NCI-H526 (cell line): ENCODE results near the gene TIMM50.
"Not testable (repeated sequence)": the region's sequence is repeated elsewhere in the genome, so short reads cannot be mapped to it uniquely, and the experiment has no call there.

Experiments
- DNase-seq, 2 experiments: peaks; one replicate each; lab custom pipeline; 2025; lab: John Stamatoyannopoulos, UW

Gene TIMM50

GRCh38 chr19:39469567-39469966, 11.1 kb upstream of the TIMM50 start:
- DNase-seq, result no peak

GRCh38 chr19:39470724-39471339, 9.8 kb upstream of the TIMM50 start:
- no peak for DNase-seq

- no peak for DNase-seq
Measured at GRCh38 chr19:39471756-39472536, 8.7 kb upstream of the TIMM50 start.

- DNase-seq, result no peak
Measured at GRCh38 chr19:39472746-39473442, 7.7 kb upstream of the TIMM50 start.

GRCh38 chr19:39473443-39473960, 7.1 kb upstream of the TIMM50 start:
- no peak for DNase-seq

GRCh38 chr19:39474139-39474620, 6.5 kb upstream of the TIMM50 start:
- peak; percentile 47 to 85 for DNase-seq

GRCh38 chr19:39475748-39476147, 4.9 kb upstream of the TIMM50 start:
- DNase-seq, result no peak

- DNase-seq, result not testable (repeated sequence)
Measured at GRCh38 chr19:39479319-39479801, 1.3 kb upstream of the TIMM50 start.

- no peak for DNase-seq
Measured at GRCh38 chr19:39479916-39480315, 722 bp upstream of the TIMM50 start.

GRCh38 chr19:39481229-39481545, 549 bp downstream of the TIMM50 start:
- no peak for DNase-seq

GRCh38 chr19:39481676-39482075, 1.0 kb downstream of the TIMM50 start:
- no peak for DNase-seq

GRCh38 chr19:39483141-39483540, 2.5 kb downstream of the TIMM50 start:
- no peak for DNase-seq

GRCh38 chr19:39489756-39490155, 9.1 kb downstream of the TIMM50 start:
- DNase-seq, result no peak

GRCh38 chr19:39492225-39492624, 11.6 kb downstream of the TIMM50 start:
- no peak for DNase-seq

GRCh38 chr19:39492788-39493187, 12.2 kb downstream of the TIMM50 start:
- no peak for DNase-seq

- DNase-seq, result no peak
Measured at GRCh38 chr19:39494661-39495060, 14.0 kb downstream of the TIMM50 start.

- no peak for DNase-seq
Measured at GRCh38 chr19:39496063-39496462, 15.4 kb downstream of the TIMM50 start.

GRCh38 chr19:39497701-39497995, 17.0 kb downstream of the TIMM50 start:
- no peak for DNase-seq

GRCh38 chr19:39497996-39498797, 17.6 kb downstream of the TIMM50 start:
- peak; percentile 92 to 96 for DNase-seq

GRCh38 chr19:39498798-39499642, 18.4 kb downstream of the TIMM50 start, which contains the start of gene DLL3:
DLL3 (plus strand) TSS chr19:39498947; CDS start chr19:39498975, 28 bp downstream.
- peak; percentile 75 to 86 for DNase-seq

- DNase-seq, result no peak
Measured at GRCh38 chr19:39499932-39500331, 19.3 kb downstream of the TIMM50 start.
